ENCODE results near the gene EXOC3.
"Not testable (repeated sequence)": the region's sequence is repeated elsewhere in the genome, so short reads cannot be mapped to it uniquely, and the experiment has no call there.

Gene EXOC3

GRCh38 chr5:402615-403359 is 40.2 kb upstream of the EXOC3 start:
- H3K9me3 Mint-ChIP-seq, result no peaks in the 10 kb centered on the region
- DNase-seq (peak in 1 of 2 donors; percentile 41), ATAC-seq (peak; percentile 50)
- H3K27ac Mint-ChIP-seq, result peak overlapping the region; percentile 4 to 55
- peak overlapping the region in 1 of 2 donors; percentile 20 for H3K4me3 Mint-ChIP-seq
- peaks cover 58% of the 10 kb centered on the region for H3K4me1 Mint-ChIP-seq
- no peaks in the 10 kb centered on the region for H3K27me3 Mint-ChIP-seq

GRCh38 chr5:403995-404394 is 39.0 kb upstream of the EXOC3 start:
- Mint-ChIP-seq H3K4me3 (no peak overlapping the region), H3K27ac (peak overlapping the region in 1 of 2 donors; percentile 43)

GRCh38 chr5:404666-405241 is 38.2 kb upstream of the EXOC3 start:
- peaks cover 50% of the 10 kb centered on the region for H3K4me1 Mint-ChIP-seq
- H3K9me3 Mint-ChIP-seq, result no peaks in the 10 kb centered on the region
- no peaks in the 10 kb centered on the region for H3K27me3 Mint-ChIP-seq
- H3K4me3 Mint-ChIP-seq, result no peak overlapping the region
- ATAC-seq (no peak), DNase-seq (no peak)
- no peak overlapping the region for H3K27ac Mint-ChIP-seq

More at GRCh38 chr5:403995-404394, 39.0 kb upstream of the EXOC3 start:
- ATAC-seq (no peak), DNase-seq (no peak)
- Mint-ChIP-seq H3K4me1 (peaks cover 54% of the 10 kb centered on the region), H3K27me3 (no peaks in the 10 kb centered on the region), H3K9me3 (no peaks in the 10 kb centered on the region)

DNA sequence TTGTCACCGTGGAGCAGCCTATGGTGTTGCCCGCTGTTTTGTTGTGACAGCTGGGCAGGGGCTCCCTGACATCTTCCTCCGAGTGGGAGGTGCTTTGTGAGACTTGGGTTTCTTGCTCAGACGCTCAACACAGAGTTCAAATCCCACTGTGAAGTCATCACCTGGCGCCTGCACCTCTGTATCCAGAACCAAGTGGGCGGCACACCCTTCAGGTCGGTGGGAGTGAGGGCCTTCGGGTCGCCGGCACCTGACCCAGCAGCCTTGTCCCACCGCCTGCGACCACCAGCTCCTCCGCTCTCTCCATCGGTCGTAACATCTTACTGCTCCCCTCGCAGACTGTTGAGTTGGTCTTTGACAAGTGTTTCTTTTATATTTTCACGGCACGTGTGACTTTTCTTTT is 37.6 kb upstream of the EXOC3 start:
- Mint-ChIP-seq H3K4me1 (peaks cover 43% of the 10 kb centered on the region), H3K4me3 (no peak overlapping the region), H3K27ac (peak overlapping the region in 1 of 2 donors; percentile 21), H3K9me3 (no peaks in the 10 kb centered on the region), H3K27me3 (no peaks in the 10 kb centered on the region)
- ATAC-seq (no peak), DNase-seq (no peak)

- Mint-ChIP-seq H3K4me3 (no peak overlapping the region), H3K27me3 (no peaks in the 10 kb centered on the region), H3K9me3 (no peaks in the 10 kb centered on the region), H3K4me1 (peaks cover 42% of the 10 kb centered on the region), H3K27ac (no peak overlapping the region)
- no peak for DNase-seq
- ATAC-seq, result no peak
Measured at GRCh38 chr5:406041-406440, 36.9 kb upstream of the EXOC3 start.

DNA sequence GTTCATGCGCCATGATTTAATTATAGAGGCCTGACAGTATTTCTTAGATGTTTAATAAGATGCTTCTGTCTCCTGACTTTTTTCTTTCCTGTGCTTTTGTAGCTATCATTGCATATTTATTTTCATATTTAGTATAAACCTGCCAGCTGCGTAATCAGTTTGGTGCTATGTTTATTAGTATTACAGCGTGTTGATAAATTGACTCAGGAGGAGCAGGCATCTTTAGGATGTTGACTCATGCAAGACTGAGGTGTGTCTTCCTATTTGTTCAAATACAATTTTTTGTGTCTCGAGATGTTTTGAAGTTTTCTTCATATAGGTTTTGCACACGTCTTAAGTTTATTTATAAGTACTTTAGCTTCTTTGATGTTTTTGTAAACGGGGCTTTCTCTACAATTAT is 35.9 kb upstream of the EXOC3 start:
- Mint-ChIP-seq H3K4me1 (peaks cover 42% of the 10 kb centered on the region), H3K27ac (no peak overlapping the region), H3K4me3 (no peak overlapping the region), H3K9me3 (no peaks in the 10 kb centered on the region), H3K27me3 (no peaks in the 10 kb centered on the region)
- DNase-seq, result no peak
- no peak for ATAC-seq

DNA sequence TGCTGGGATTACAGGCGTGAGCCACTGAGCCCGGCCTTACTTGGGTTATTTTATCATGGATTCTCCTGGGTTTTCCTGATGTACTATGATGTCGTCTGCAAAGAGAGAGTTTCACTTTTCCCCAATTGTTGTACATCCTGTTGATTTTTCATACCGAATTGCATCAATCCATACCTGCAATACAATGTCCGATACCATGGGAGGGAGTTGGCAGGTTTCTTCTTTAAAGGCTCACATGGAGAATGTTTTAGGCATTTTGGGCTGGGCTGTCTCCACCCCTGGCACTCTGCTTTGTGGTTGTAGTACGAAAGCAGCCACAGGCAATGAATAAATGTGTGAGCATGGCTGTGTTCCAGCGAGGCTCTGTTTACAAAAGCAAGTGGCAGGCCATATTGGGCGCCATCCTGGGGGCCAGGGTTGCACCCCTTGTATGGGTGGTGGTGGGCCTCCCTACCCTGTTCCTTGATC is 35.1 kb upstream of the EXOC3 start:
- DNase-seq, result no peak
- H3K27ac Mint-ChIP-seq, result no peak overlapping the region
- no peak overlapping the region for H3K4me3 Mint-ChIP-seq
- no peaks in the 10 kb centered on the region for H3K27me3 Mint-ChIP-seq
- peaks cover 41% of the 10 kb centered on the region for H3K4me1 Mint-ChIP-seq
- no peak for ATAC-seq
- H3K9me3 Mint-ChIP-seq, result no peaks in the 10 kb centered on the region

DNA sequence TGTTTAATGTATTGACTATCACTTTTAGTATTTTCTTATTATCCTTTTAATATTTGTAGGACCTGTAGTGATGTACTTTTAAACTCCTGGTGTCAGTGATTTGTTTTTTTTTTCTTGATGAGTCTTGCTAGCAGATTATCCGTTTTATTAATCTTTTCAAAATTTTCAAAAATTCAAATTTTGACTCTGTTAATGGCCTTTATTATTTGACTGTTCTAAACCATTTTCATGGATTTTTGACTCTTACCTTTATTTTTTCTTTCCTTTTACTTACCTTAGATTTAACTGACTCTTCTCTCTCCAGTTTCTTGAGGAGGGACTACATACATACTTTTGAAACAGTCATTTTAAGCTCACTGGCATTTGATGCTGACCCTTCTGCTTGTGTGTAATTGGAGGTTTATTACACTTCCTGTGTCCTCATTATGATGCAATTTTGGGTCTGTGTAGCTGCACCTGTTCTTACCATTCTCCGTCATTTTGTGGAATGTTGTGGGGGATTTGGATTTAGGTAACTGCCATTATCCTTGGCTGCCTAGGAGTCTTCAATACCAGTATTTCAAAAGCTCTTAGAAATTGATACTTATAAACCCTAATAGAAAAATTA is 32.0 kb upstream of the EXOC3 start:
- no peaks in the 10 kb centered on the region for H3K27me3 Mint-ChIP-seq
- H3K4me3 Mint-ChIP-seq, result peak overlapping the region; percentile 6 to 34
- ATAC-seq, result no peak
- H3K9me3 Mint-ChIP-seq, result no peaks in the 10 kb centered on the region
- no peak for DNase-seq
- peaks cover 47% of the 10 kb centered on the region for H3K4me1 Mint-ChIP-seq
- peak overlapping the region; percentile 5 to 70 for H3K27ac Mint-ChIP-seq

GRCh38 chr5:411728-412127 is 31.2 kb upstream of the EXOC3 start:
- peak overlapping the region in 1 of 2 donors; percentile 88 for H3K27ac Mint-ChIP-seq
- H3K4me3 Mint-ChIP-seq, result peak overlapping the region; percentile 45 to 54
- no peaks in the 10 kb centered on the region for H3K27me3 Mint-ChIP-seq
- no peaks in the 10 kb centered on the region for H3K9me3 Mint-ChIP-seq
- ATAC-seq (peak; percentile 56), DNase-seq (peak in 1 of 2 donors; percentile 41)
- H3K4me1 Mint-ChIP-seq, result peaks cover 52% of the 10 kb centered on the region

GRCh38 chr5:414991-415927 is 27.7 kb upstream of the EXOC3 start:
- not testable (repeated sequence) for H3K27me3 Mint-ChIP-seq, H3K9me3 Mint-ChIP-seq
- peak overlapping the region in 1 of 2 donors; percentile 52 for H3K4me3 Mint-ChIP-seq
- H3K4me1 Mint-ChIP-seq, result peaks cover 51% of the 10 kb centered on the region
- DNase-seq (peak; percentile 43 to 45), ATAC-seq (peak; percentile 71)
- H3K27ac Mint-ChIP-seq, result peak overlapping the region in 1 of 2 donors; percentile 54

DNA sequence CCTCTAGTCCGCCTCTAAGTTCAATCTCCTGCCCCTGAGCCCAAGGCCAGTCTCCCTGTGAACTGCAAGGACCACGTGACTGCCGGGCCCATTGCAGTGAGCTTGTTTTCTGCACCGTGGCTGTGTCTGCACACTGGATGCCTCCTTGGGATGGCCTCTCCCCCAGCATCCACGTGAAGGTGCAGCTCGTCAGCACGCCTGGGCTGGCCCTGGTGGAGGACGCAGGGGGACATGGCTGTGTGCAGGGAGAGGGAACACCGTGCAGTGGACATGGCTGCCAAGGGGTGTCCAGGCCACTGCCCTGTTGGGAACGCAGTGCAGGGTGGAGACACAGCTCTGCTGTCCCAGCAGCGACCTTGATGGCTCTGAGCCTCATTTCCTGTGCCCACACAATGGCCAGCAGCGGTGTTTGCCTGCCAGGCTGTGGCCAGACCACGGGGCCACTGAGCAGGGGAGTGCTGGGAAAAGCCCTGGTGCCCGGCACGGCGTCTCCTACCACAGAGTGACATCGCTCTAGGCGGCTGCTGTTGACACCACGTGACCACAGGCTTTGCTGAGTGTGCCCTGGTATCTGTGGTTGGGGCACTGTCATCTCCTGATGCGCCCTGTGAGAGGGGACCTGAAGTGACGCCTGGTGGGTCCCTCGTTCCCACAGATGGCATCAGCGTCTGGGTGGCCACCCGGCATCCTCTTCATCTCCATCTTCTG is 26.9 kb upstream of the EXOC3 start:
- DNase-seq, result peak; percentile 45 to 52
- Mint-ChIP-seq H3K27ac (peak overlapping the region in 1 of 2 donors; percentile 22), H3K27me3 (no peaks in the 10 kb centered on the region), H3K4me1 (peaks cover 50% of the 10 kb centered on the region), H3K9me3 (no peaks in the 10 kb centered on the region), H3K4me3 (peak overlapping the region in 1 of 2 donors; percentile 52)
- ATAC-seq, result peak; percentile 89

DNA sequence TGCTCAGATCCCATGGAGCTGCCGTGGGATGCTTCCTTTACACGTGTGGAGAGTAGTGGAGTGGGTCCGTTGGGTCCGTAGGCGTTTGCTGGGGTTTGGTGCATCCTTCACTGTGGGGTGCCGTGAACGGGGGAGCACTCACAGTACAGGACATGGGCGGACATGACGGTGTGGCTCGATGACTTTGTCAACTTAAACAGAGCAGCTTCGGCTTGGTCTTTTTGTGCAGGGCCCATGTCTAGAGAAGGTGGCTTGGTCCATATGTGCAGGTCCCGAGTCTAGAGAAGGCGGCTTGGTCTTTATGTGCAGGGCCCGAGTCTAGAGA is 26.4 kb upstream of the EXOC3 start:
- Mint-ChIP-seq H3K27ac (peak overlapping the region in 1 of 2 donors; percentile 22), H3K4me1 (peaks cover 45% of the 10 kb centered on the region), H3K9me3 (no peaks in the 10 kb centered on the region), H3K27me3 (no peaks in the 10 kb centered on the region), H3K4me3 (peak overlapping the region in 1 of 2 donors; percentile 52)
- no peak for DNase-seq
- no peak for ATAC-seq

- H3K27me3 Mint-ChIP-seq, result no peaks in the 10 kb centered on the region
- no peaks in the 10 kb centered on the region for H3K9me3 Mint-ChIP-seq
- no peak overlapping the region for H3K4me3 Mint-ChIP-seq
- no peak for DNase-seq
- no peak overlapping the region for H3K27ac Mint-ChIP-seq
- H3K4me1 Mint-ChIP-seq, result peaks cover 44% of the 10 kb centered on the region
- no peak for ATAC-seq
Measured at GRCh38 chr5:417301-418161, 25.4 kb upstream of the EXOC3 start.
